GM10847 (cell line): Measurements from ENCODE around the gene PRR33.

Source experiments
- POLR2A ChIP-seq: IDR thresholded peaks from 2 replicates; pipeline ENCODE4 v1.6.1; 2011; ENCODE audit not compliant: insufficient read length; ENCODE audit errors: extremely low read depth

The PRR33 gene

GRCh38 chr11:1868056-1868635 is 23.5 kb downstream of the PRR33 start:
- TF ChIP-seq POLR2A: no peak

GRCh38 chr11:1867381-1867780 is 24.3 kb downstream of the PRR33 start:
- no peak for TF ChIP-seq POLR2A

GRCh38 chr11:1866776-1867175 is 24.9 kb downstream of the PRR33 start:
- no peak for TF ChIP-seq POLR2A

- TF ChIP-seq POLR2A: no peak
These were observed 25.5 kb downstream of the PRR33 start for GRCh38 chr11:1866226-1866625.

GRCh38 chr11:1864831-1865665 is 26.6 kb downstream of the PRR33 start:
- TF ChIP-seq POLR2A: no peak

DNA sequence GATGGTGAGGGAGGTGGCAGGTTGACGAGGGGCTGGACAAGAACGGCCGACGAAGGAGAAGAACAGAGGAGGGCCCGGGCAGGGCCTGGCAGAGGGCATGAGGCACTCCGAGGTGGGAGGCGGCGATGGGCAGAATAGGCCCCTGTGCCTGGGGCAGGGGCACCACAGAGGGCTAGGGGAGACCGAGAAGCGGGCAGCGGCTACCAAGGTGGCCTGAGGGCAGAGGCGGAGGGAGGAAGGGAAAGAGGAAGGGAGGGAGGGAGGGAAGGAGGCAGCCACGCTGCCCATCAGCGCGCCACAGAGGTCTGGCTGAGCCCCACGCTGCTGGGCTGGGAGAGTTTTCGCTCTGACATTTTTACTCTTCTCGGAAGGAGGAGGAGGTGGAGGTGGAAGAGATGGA is 27.5 kb downstream of the PRR33 start:
- no peak for TF ChIP-seq POLR2A

- no peak for TF ChIP-seq POLR2A
These were observed 28.1 kb downstream of the PRR33 start for GRCh38 chr11:1863352-1864216.

DNA sequence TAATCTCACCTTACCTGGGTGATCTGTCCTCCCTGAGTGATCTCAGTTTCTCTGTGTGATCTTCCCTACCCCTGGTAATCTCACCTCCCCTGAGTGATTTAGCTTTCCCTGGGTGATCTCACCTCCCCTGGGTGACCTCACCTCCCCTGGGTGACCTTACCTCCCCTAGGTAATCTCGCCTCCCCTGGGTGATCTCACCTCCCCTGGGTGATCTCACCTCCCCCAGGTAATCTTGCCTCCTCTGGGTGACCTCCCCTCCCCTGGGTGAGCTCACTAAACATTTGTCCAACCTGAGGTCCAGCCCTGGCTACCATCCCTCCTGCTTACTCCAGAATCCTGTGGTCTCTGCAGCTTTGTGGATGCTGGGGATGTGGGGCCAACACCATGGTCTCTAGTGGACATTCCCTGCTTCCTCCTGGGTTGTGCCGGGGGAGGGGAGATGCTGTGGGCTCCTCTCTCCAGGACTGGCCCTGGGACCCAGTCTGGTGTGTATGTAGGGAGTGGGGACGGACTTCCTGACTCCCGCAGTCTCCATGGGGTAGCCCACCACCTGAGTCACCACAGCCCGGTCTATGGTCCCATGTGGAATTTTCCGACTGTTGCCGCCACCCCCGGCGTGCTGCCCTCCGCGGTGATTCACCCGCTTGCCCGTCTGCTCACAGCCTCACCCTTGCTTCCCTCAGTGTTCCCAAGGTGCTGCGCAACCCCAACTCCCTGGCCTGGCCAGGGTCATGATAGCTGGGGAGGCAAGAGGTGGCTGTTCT is 28.9 kb downstream of the PRR33 start:
- TF ChIP-seq POLR2A: no peak

DNA sequence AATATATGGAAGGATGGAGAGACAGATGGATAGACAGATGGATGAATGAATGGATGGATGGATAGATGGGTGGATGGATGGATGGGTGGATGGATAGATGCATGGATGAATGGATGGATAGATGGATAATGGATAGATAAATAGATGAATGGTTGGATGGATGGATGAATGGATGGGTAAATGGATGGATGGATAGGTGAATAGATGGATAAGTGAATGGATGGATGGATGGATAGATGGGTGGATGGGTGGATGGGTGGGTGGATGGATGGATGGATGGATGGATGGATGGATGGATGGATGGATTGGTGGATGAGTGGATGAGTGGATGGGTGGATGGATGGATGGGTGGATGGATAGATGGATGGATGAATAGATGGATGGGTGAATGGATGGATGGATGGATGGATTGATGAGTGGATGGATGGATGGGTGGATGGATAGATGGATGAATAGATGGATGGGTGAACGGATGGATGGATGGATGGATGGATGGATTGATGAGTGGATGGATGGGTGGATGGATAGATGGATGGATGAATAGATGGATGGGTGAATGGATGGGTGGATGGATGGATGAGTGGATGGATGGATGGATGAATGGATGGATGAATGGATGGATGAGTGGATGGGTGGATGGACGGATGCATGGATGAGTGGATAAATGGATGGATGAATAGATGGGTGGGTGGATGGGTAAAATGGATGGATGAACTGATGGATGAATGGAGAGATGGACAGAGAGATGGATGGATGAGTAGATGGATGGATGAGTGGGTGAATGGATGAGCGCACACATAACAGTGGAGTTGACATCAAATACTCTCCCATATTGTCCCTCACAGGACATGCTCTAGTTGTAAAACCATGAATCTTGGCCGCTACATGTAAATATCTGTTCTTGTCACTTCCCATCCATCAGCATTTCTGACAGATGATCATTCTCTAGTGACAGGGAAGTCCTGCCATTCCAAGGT is 30.0 kb downstream of the PRR33 start:
- no peak for TF ChIP-seq POLR2A

DNA sequence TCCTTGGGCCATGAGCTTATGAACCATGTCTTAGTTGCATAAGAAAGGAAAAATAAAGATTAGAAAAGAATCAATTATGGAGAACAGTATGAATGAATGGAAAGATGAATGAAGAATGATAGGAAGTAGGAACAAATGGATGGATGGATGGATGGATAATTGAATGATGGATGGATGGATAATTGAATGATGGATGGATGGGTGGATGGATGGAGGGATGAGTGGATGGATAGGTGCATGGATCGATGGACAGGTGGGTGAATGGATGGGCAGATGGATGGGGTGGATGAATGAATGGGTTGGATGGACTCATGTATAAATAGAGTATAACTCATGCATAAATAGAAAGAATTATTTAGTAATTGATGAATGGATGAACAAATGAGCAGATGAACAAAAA is 31.6 kb downstream of the PRR33 start:
- TF ChIP-seq POLR2A: no peak

DNA sequence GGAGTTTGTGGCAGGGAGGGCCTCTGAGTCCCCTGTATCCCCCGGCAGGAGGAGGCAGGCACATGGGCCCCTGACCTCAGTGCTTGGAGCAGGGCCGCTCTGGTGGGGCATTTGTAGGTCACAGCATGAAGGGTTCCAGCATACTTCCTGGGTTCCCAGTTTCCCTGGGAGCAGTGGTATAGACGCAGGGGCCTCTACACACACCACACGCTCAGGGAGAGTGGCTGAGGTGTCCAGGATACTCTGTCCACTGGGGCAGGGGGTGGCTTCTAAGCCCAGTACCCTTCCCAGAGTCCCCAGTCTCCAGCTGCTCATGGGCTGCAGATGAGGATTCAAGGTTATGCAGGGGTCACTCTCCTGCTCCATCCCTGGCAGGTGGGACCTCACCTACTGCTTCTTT is 32.7 kb downstream of the PRR33 start:
- no peak for TF ChIP-seq POLR2A

- no peak for TF ChIP-seq POLR2A
These were observed 33.1 kb downstream of the PRR33 start for GRCh38 chr11:1858576-1858975.

- TF ChIP-seq POLR2A: no peak
These were observed 33.5 kb downstream of the PRR33 start for GRCh38 chr11:1858154-1858553.

GRCh38 chr11:1857064-1857463 is 34.6 kb downstream of the PRR33 start:
- no peak for TF ChIP-seq POLR2A
